ENCODE data around the gene DYNLT3. TPM values are rescaled to one million over a fixed set of nuclear protein-coding genes. Genes with fewer than 3 reads are reported as not detected.

Gene DYNLT3
- total and polyA plus RNA-seq, 2 of the 13 experiments (the other 11 are each of a cell fraction or from before 2014, with no cell fraction given) = 5.4 to 6.1 TPM

DNA sequence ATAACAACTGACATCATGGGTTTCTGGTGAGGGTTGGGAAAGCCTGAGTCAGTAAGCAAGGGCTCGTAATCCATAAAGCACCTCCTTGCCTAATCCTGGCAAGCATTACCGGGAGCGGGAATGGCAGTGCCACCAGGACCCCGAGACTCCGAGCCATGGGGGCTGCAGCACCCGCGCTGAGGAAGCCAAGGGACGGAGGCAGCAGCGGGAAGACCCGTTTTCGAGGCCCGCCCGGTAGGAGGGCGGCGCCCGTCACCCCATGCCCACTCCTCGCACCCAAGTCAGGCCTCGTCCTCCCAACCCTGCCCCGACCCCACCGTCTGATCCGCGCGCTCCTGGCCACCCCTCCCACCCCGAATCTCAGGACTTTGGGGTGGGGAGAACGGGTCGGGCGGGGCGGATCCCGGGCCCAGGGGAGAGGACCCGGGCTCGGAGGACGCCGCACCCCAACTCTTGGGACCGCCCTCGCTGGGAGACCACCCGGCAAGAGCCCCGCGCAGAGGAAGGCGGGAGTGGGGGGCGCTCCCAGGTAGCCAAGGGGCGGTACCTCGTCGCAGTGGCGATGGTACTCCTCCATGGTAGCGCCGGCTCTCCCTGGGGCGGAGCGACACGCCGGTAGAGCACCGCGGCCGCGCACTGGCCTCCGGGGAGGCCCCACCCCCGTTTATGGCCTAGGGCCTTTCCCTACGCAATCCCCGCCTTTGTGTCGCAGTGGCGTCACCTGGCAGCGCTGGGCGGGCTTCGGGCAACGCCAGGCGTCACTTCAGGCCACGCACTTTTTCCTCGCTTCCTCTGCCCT is at the start of gene DYNLT3 (continued):
- TF ChIP-seq, protein P1, sequence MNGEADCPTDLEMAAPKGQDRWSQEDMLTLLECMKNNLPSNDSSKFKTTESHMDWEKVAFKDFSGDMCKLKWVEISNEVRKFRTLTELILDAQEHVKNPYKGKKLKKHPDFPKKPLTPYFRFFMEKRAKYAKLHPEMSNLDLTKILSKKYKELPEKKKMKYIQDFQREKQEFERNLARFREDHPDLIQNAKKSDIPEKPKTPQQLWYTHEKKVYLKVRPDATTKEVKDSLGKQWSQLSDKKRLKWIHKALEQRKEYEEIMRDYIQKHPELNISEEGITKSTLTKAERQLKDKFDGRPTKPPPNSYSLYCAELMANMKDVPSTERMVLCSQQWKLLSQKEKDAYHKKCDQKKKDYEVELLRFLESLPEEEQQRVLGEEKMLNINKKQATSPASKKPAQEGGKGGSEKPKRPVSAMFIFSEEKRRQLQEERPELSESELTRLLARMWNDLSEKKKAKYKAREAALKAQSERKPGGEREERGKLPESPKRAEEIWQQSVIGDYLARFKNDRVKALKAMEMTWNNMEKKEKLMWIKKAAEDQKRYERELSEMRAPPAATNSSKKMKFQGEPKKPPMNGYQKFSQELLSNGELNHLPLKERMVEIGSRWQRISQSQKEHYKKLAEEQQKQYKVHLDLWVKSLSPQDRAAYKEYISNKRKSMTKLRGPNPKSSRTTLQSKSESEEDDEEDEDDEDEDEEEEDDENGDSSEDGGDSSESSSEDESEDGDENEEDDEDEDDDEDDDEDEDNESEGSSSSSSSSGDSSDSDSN (CRISPR knock-in tag; IDR thresholded peaks at IDR 0.05) = peak; percentile 36
- TF ChIP-seq CEBPB (IDR thresholded peaks at IDR 0.05; ENCODE audit: borderline replicate concordance, low read depth, low read length) = peak; percentile 21; the same call in 1 of the 2 replicates
- TF ChIP-seq, protein P2, sequence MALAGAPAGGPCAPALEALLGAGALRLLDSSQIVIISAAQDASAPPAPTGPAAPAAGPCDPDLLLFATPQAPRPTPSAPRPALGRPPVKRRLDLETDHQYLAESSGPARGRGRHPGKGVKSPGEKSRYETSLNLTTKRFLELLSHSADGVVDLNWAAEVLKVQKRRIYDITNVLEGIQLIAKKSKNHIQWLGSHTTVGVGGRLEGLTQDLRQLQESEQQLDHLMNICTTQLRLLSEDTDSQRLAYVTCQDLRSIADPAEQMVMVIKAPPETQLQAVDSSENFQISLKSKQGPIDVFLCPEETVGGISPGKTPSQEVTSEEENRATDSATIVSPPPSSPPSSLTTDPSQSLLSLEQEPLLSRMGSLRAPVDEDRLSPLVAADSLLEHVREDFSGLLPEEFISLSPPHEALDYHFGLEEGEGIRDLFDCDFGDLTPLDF (CRISPR knock-in tag; IDR thresholded peaks at IDR 0.05) = 0 out of 2 replicates have a peak, but pooled peaks have one; percentile 52
- peak; percentile 86 for TF ChIP-seq ZBTB21 (CRISPR knock-in tag; IDR thresholded peaks at IDR 0.05)
- TF ChIP-seq ZNF891 (CRISPR knock-in tag; IDR thresholded peaks at IDR 0.05) = no peak
- TF ChIP-seq ZNF382 (CRISPR knock-in tag; IDR thresholded peaks at IDR 0.05; ENCODE audit: borderline replicate concordance) = no peak
- TF ChIP-seq ARNT2 (CRISPR knock-in tag; IDR thresholded peaks at IDR 0.05; ENCODE audit: low read depth) = 0 out of 2 replicates have a peak, but pooled peaks have one; percentile 31
- TF ChIP-seq HDAC1 (CRISPR knock-in tag; IDR thresholded peaks at IDR 0.05) = peak; percentile 44; the same call in 1 of the 2 replicates
- TF ChIP-seq, protein P3, sequence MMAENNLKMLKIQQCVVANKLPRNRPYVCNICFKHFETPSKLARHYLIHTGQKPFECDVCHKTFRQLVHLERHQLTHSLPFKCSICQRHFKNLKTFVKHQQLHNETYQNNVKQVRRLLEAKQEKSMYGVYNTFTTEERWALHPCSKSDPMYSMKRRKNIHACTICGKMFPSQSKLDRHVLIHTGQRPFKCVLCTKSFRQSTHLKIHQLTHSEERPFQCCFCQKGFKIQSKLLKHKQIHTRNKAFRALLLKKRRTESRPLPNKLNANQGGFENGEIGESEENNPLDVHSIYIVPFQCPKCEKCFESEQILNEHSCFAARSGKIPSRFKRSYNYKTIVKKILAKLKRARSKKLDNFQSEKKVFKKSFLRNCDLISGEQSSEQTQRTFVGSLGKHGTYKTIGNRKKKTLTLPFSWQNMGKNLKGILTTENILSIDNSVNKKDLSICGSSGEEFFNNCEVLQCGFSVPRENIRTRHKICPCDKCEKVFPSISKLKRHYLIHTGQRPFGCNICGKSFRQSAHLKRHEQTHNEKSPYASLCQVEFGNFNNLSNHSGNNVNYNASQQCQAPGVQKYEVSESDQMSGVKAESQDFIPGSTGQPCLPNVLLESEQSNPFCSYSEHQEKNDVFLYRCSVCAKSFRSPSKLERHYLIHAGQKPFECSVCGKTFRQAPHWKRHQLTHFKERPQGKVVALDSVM (CRISPR knock-in tag; IDR thresholded peaks at IDR 0.05) = peak; percentile 33; the same call in 1 of the 2 replicates
- TF ChIP-seq ZNF33A (CRISPR knock-in tag; IDR thresholded peaks at IDR 0.05; ENCODE audit: borderline replicate concordance) = no peak
- TF ChIP-seq ZNF788 (CRISPR knock-in tag; IDR thresholded peaks at IDR 0.05; ENCODE audit: borderline replicate concordance) = peak; percentile 53; the same call in 1 of the 2 replicates
- TF ChIP-seq, protein P4, sequence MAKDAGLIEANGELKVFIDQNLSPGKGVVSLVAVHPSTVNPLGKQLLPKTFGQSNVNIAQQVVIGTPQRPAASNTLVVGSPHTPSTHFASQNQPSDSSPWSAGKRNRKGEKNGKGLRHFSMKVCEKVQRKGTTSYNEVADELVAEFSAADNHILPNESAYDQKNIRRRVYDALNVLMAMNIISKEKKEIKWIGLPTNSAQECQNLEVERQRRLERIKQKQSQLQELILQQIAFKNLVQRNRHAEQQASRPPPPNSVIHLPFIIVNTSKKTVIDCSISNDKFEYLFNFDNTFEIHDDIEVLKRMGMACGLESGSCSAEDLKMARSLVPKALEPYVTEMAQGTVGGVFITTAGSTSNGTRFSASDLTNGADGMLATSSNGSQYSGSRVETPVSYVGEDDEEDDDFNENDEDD (CRISPR knock-in tag; IDR thresholded peaks at IDR 0.05; ENCODE audit: borderline replicate concordance) = peak; percentile 58; the same call in 1 of the 2 replicates
- 0 out of 2 replicates have a peak, but pooled peaks have one; percentile 19 for TF ChIP-seq KDM5B (CRISPR knock-in tag; IDR thresholded peaks at IDR 0.05; ENCODE audit: borderline replicate concordance)
- peak in 1 of 2 experiments; percentile 37; a peak in 1 of 4 replicates for TF ChIP-seq KLF16 (CRISPR knock-in tag; IDR thresholded peaks at IDR 0.05)
- peak; percentile 57 for TF ChIP-seq SALL1 (CRISPR knock-in tag; IDR thresholded peaks at IDR 0.05)
- peak; percentile 91 for TF ChIP-seq ZFX (CRISPR knock-in tag; IDR thresholded peaks at IDR 0.05; ENCODE audit: low read depth)
- TF ChIP-seq DMAP1 (CRISPR knock-in tag; IDR thresholded peaks at IDR 0.05) = peak; percentile 25; the same call in 1 of the 2 replicates
- TF ChIP-seq, protein P5, sequence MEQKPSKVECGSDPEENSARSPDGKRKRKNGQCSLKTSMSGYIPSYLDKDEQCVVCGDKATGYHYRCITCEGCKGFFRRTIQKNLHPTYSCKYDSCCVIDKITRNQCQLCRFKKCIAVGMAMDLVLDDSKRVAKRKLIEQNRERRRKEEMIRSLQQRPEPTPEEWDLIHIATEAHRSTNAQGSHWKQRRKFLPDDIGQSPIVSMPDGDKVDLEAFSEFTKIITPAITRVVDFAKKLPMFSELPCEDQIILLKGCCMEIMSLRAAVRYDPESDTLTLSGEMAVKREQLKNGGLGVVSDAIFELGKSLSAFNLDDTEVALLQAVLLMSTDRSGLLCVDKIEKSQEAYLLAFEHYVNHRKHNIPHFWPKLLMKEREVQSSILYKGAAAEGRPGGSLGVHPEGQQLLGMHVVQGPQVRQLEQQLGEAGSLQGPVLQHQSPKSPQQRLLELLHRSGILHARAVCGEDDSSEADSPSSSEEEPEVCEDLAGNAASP (CRISPR knock-in tag; IDR thresholded peaks at IDR 0.05; ENCODE audit: borderline replicate concordance) = 0 out of 2 replicates have a peak, but pooled peaks have one; percentile 18

All from HepG2 (cell line).